ENCODE measurements around the gene ZFR.
"Not testable (repeated sequence)": the region's sequence is repeated elsewhere in the genome, so short reads cannot be mapped to it uniquely, and the experiment has no call there.

The ZFR gene

DNA sequence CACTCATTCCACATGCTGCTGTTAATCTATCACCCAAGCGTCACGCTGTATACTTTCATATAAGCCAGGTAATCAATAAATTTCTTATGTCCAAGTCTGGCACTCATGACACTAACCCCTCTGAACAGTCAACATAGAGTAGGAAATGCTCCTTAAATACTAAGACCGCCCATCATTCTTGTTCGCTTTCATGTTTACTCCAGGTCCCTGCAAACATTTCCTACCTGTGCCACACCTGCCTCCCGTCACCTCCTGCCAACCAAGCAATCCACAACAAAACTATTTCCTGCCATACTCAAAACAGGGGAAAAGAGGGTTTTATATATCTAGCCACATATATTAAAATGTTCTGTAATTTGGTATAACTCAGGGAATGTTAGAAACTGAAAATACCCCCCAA, 39.0 kb downstream of the ZFR start:
- H3K4me2 ChIP-seq (ENCODE audit: low read depth, low read length, poor library complexity, severe bottlenecking), result no peak overlapping the region

GRCh38 chr5:32403760-32404159, 40.8 kb downstream of the ZFR start:
- no peaks in the 10 kb centered on the region for H3K79me2 ChIP-seq (ENCODE audit: insufficient read depth, low read length)
- TF ChIP-seq CTCF (IDR thresholded peaks at IDR 0.05; ENCODE audit: insufficient read depth, low read length, poor library complexity, severe bottlenecking), result no peak
- TF ChIP-seq EZH2phosphoT487 (conservative IDR thresholded peaks at IDR 0.05; ENCODE audit: low read length), result no peak
- no peak overlapping the region for H2AFZ ChIP-seq (ENCODE audit: low read depth, low read length, severe bottlenecking)
- no peak overlapping the region for H3K4me2 ChIP-seq (ENCODE audit: low read depth, low read length, poor library complexity, severe bottlenecking)
- H3K9me2 ChIP-seq (replicated peaks; ENCODE audit: insufficient read depth, low read length), result no peaks in the 10 kb centered on the region
- H3K9me3 ChIP-seq (ENCODE audit: insufficient read depth, low read length), result no peaks in the 10 kb centered on the region
- peaks cover 71% of the 10 kb centered on the region for H3K36me3 ChIP-seq (ENCODE audit: low read length)
- no peak overlapping the region for H3K9ac ChIP-seq (ENCODE audit: low read length)
- H3K27me3 ChIP-seq (ENCODE audit: low read length), result no peaks in the 10 kb centered on the region
- no peak overlapping the region for H3K27ac ChIP-seq (ENCODE audit: low read depth, low read length)
- no peak overlapping the region for H3K4me3 ChIP-seq (ENCODE audit: insufficient read depth, low read length, poor library complexity, severe bottlenecking)
- peaks cover 8% of the 10 kb centered on the region; the same call in 1 of the 2 replicates for H4K20me1 ChIP-seq (ENCODE audit: low read depth, low read length)
- no peaks in the 10 kb centered on the region; the same call in 1 of the 2 replicates for H3F3A ChIP-seq (ENCODE audit: insufficient read depth)

More for the DNA sequence above, 39.0 kb downstream of the ZFR start:
- no peaks in the 10 kb centered on the region; the same call in 1 of the 2 replicates for H3F3A ChIP-seq (ENCODE audit: insufficient read depth)
- H3K27ac ChIP-seq (ENCODE audit: low read depth, low read length), result no peak overlapping the region
- no peaks in the 10 kb centered on the region for H3K9me2 ChIP-seq (replicated peaks; ENCODE audit: insufficient read depth, low read length)
- H3K36me3 ChIP-seq (ENCODE audit: low read length), result peaks cover 69% of the 10 kb centered on the region
- no peak overlapping the region for H2AFZ ChIP-seq (ENCODE audit: low read depth, low read length, severe bottlenecking)
- no peak for TF ChIP-seq CTCF (IDR thresholded peaks at IDR 0.05; ENCODE audit: insufficient read depth, low read length, poor library complexity, severe bottlenecking)
- no peak overlapping the region for H3K4me3 ChIP-seq (ENCODE audit: insufficient read depth, low read length, poor library complexity, severe bottlenecking)
- H3K9ac ChIP-seq (ENCODE audit: low read length), result no peak overlapping the region
- H4K20me1 ChIP-seq (ENCODE audit: low read depth, low read length), result peaks cover 8% of the 10 kb centered on the region; the same call in 1 of the 2 replicates
- H3K27me3 ChIP-seq (ENCODE audit: low read length), result no peaks in the 10 kb centered on the region
- no peaks in the 10 kb centered on the region for H3K9me3 ChIP-seq (ENCODE audit: insufficient read depth, low read length)
- H3K79me2 ChIP-seq (ENCODE audit: insufficient read depth, low read length), result 0 out of 2 replicates have a peak, but pooled peaks cover 4% of the 10 kb centered on the region

DNA sequence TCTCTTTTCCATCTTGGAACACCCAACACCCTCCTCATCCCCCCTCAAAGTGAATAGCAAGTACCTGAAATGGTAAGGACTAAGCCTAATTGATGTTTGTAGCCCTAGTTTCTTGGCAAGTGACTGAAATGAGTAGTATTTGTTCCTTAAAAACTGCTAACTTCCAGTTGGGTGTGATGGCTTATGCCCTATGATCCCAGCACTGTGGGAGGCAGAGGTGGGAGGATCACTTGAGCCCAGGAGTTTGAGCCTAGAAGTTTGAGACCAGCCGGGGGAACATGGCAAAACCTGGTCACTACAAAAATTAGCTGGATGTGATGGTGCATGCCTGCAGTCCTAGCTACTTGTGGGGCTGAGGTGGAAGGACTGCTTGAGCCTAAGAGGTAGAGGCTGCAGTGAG, 44.1 kb downstream of the ZFR start:
- Histone ChIP-seq H3K27ac (ENCODE audit: low read depth, low read length) (no peak overlapping the region), H3K27me3 (ENCODE audit: low read length) (no peaks in the 10 kb centered on the region), H4K20me1 (ENCODE audit: low read depth, low read length) (no peaks in the 10 kb centered on the region), H3K9ac (ENCODE audit: low read length) (no peak overlapping the region), H3F3A (ENCODE audit: insufficient read depth) (no peaks in the 10 kb centered on the region; the same call in 1 of the 2 replicates), H3K36me3 (ENCODE audit: low read length) (peaks cover 58% of the 10 kb centered on the region), H3K9me3 (ENCODE audit: insufficient read depth, low read length) (no peaks in the 10 kb centered on the region), H3K4me2 (ENCODE audit: low read depth, low read length, poor library complexity, severe bottlenecking) (no peak overlapping the region), H2AFZ (ENCODE audit: low read depth, low read length, severe bottlenecking) (no peak overlapping the region), H3K4me3 (ENCODE audit: insufficient read depth, low read length, poor library complexity, severe bottlenecking) (no peak overlapping the region), H3K9me2 (replicated peaks; ENCODE audit: insufficient read depth, low read length) (no peaks in the 10 kb centered on the region), H3K79me2 (ENCODE audit: insufficient read depth, low read length) (no peaks in the 10 kb centered on the region)
- no peak for TF ChIP-seq CTCF (IDR thresholded peaks at IDR 0.05; ENCODE audit: insufficient read depth, low read length, poor library complexity, severe bottlenecking)
- TF ChIP-seq EZH2phosphoT487 (conservative IDR thresholded peaks at IDR 0.05; ENCODE audit: low read length), result no peak

- H3K9me3 ChIP-seq (ENCODE audit: insufficient read depth, low read length); H3K79me2 ChIP-seq (ENCODE audit: insufficient read depth, low read length); H3K9me2 ChIP-seq (replicated peaks; ENCODE audit: insufficient read depth, low read length); H3K9ac ChIP-seq (ENCODE audit: low read length); H3K27me3 ChIP-seq (ENCODE audit: low read length); H3F3A ChIP-seq (ENCODE audit: insufficient read depth); H3K4me3 ChIP-seq (ENCODE audit: insufficient read depth, low read length, poor library complexity, severe bottlenecking); H3K27ac ChIP-seq (ENCODE audit: low read depth, low read length); H4K20me1 ChIP-seq (ENCODE audit: low read depth, low read length); H2AFZ ChIP-seq (ENCODE audit: low read depth, low read length, severe bottlenecking); H3K4me2 ChIP-seq (ENCODE audit: low read depth, low read length, poor library complexity, severe bottlenecking): not testable (repeated sequence)
- peaks cover 64% of the 10 kb centered on the region for H3K36me3 ChIP-seq (ENCODE audit: low read length)
Observed at GRCh38 chr5:32398754-32399153, 45.8 kb downstream of the ZFR start.
